HEK293 (cell line): Measurements from ENCODE around the gene RNASET2.
A peak's percentile ranks its signal among the peaks of the same experiment; 100 is the strongest.

Source experiments
- CTCF ChIA-PET: fragments of 350-600 bp; formaldehyde crosslinking; extraction: SDS; loops from one replicate; lab custom pipeline; 2021; ENCODE audit warnings: antibody characterized with exemption; lab: Yijun Ruan, JAX
- POLR2A ChIA-PET: fragments of 300-600 bp; formaldehyde crosslinking; extraction: SDS; loops from one replicate; lab custom pipeline; 2020; ENCODE audit warnings: antibody characterized with exemption, inconsistent platforms; lab: Yijun Ruan, JAX
- H3K27ac ChIP-seq: fragments of 200-500 bp; sonication (Bioruptor generic); 2 replicates; pipeline ENCODE4 v1.5.1; 2014; ENCODE audit warnings: low read depth, low read length, control low read depth, inconsistent platforms; ENCODE audit errors: extremely low read depth
- H3K36me3 ChIP-seq, 2 experiments: fragments of 200-500 bp in 1 of 2; sonication (Bioruptor generic) in 1 of 2; 1 replicate in 1 of 2; 2 replicates in 1 of 2; pipeline ENCODE4 v1.5.1; 2014 to 2017; ENCODE audit warnings: inconsistent platforms in 2 of 2, low read length in 2 of 2; ENCODE audit not compliant: control insufficient read depth in 2 of 2, insufficient read depth in 1 of 2
- H3K4me1 ChIP-seq: fragments of 200-500 bp; sonication (Bioruptor generic); 2 replicates; pipeline ENCODE4 v1.5.1; 2014; ENCODE audit warnings: mild to moderate bottlenecking, low read length, inconsistent platforms; ENCODE audit not compliant: control insufficient read depth, insufficient read depth
- H3K4me3 ChIP-seq: 2 replicates; pipeline ENCODE4 v1.5.1; 2011; ENCODE audit warnings: low read depth, mild to moderate bottlenecking, control low read depth, low read length, moderate library complexity
- H3K9me3 ChIP-seq: fragments of 200-500 bp; sonication (Bioruptor generic); 2 replicates; pipeline ENCODE4 v1.5.1; 2014; ENCODE audit warnings: low read depth, low read length, inconsistent platforms; ENCODE audit not compliant: control insufficient read depth, insufficient read depth
- CTCF ChIP-seq: fragments of 450-650 bp; formaldehyde crosslinking; IDR thresholded peaks from 2 replicates; pipeline ENCODE4 v1.5.1; 2016; ENCODE audit warnings: missing biosample characterization, missing genetic modification characterization
- EGR2 ChIP-seq: fragments of 450-650 bp; formaldehyde crosslinking; IDR thresholded peaks from 2 replicates; pipeline ENCODE4 v1.5.1; 2016; ENCODE audit warnings: low read depth, missing biosample characterization, missing genetic modification characterization
- GLIS1 ChIP-seq: fragments of 450-650 bp; formaldehyde crosslinking; IDR thresholded peaks from 2 replicates; pipeline ENCODE4 v1.5.1; 2016; ENCODE audit warnings: missing biosample characterization, missing genetic modification characterization
- KLF1 ChIP-seq: fragments of 450-650 bp; formaldehyde crosslinking; IDR thresholded peaks from 2 replicates; pipeline ENCODE4 v1.5.1; 2016; ENCODE audit warnings: missing biosample characterization, missing genetic modification characterization
- KLF17 ChIP-seq: fragments of 450-650 bp; formaldehyde crosslinking; IDR thresholded peaks from 2 replicates; pipeline ENCODE4 v1.5.1; 2016; ENCODE audit warnings: missing biosample characterization, missing genetic modification characterization
- MYNN ChIP-seq: fragments of 450-650 bp; formaldehyde crosslinking; IDR thresholded peaks from 2 replicates; pipeline ENCODE4 v1.5.1; 2016; ENCODE audit warnings: missing biosample characterization, missing genetic modification characterization, borderline replicate concordance
- PATZ1 ChIP-seq: fragments of 450-650 bp; formaldehyde crosslinking; IDR thresholded peaks from 2 replicates; pipeline ENCODE4 v1.5.1; 2016; ENCODE audit warnings: missing biosample characterization, missing genetic modification characterization
- YY2 ChIP-seq: fragments of 450-650 bp; formaldehyde crosslinking; IDR thresholded peaks from 2 replicates; pipeline ENCODE4 v1.5.1; 2016; ENCODE audit warnings: missing biosample characterization, missing genetic modification characterization
- ZBTB11 ChIP-seq: fragments of 450-650 bp; formaldehyde crosslinking; conservative IDR thresholded peaks from 2 replicates; pipeline ENCODE4 v1.5.1; 2016; ENCODE audit warnings: low read depth, missing biosample characterization, missing genetic modification characterization
- ZBTB8A ChIP-seq: fragments of 450-650 bp; formaldehyde crosslinking; IDR thresholded peaks from 2 replicates; pipeline ENCODE4 v1.5.1; 2016; ENCODE audit warnings: missing biosample characterization, missing genetic modification characterization
- ZFP3 ChIP-seq: fragments of 450-650 bp; formaldehyde crosslinking; IDR thresholded peaks from 2 replicates; pipeline ENCODE4 v1.5.1; 2016; ENCODE audit warnings: low read depth, missing biosample characterization, missing genetic modification characterization
- ZFP37 ChIP-seq: fragments of 450-650 bp; formaldehyde crosslinking; IDR thresholded peaks from 2 replicates; pipeline ENCODE4 v1.5.1; 2016; ENCODE audit warnings: missing biosample characterization, missing genetic modification characterization
- ZNF155 ChIP-seq: fragments of 450-650 bp; formaldehyde crosslinking; IDR thresholded peaks from 2 replicates; pipeline ENCODE4 v1.5.1; 2016; ENCODE audit warnings: missing biosample characterization, missing genetic modification characterization
- ZNF335 ChIP-seq: fragments of 450-650 bp; formaldehyde crosslinking; conservative IDR thresholded peaks from 2 replicates; pipeline ENCODE4 v1.5.1; 2016; ENCODE audit warnings: missing biosample characterization, missing genetic modification characterization
- ZNF341 ChIP-seq: fragments of 450-650 bp; formaldehyde crosslinking; IDR thresholded peaks from 2 replicates; pipeline ENCODE4; 2016; ENCODE audit warnings: low read depth, missing biosample characterization, missing genetic modification characterization
- ZNF37A ChIP-seq: fragments of 450-650 bp; IDR thresholded peaks from 2 replicates; pipeline ENCODE4 v1.5.1; 2018; ENCODE audit warnings: missing biosample characterization, missing genetic modification characterization
- ZNF513 ChIP-seq: fragments of 450-650 bp; IDR thresholded peaks from 2 replicates; pipeline ENCODE4 v1.5.1; 2018; ENCODE audit warnings: missing biosample characterization, missing genetic modification characterization
- ZNF561 ChIP-seq: fragments of 450-650 bp; IDR thresholded peaks from 2 replicates; pipeline ENCODE4 v1.5.1; 2018; ENCODE audit warnings: missing biosample characterization, missing genetic modification characterization, borderline replicate concordance
- ZSCAN5A ChIP-seq: fragments of 450-650 bp; formaldehyde crosslinking; IDR thresholded peaks from 2 replicates; pipeline ENCODE4 v1.5.1; 2016; ENCODE audit warnings: missing biosample characterization, missing genetic modification characterization
- ZXDB ChIP-seq: fragments of 450-650 bp; formaldehyde crosslinking; IDR thresholded peaks from 2 replicates; pipeline ENCODE4 v1.5.1; 2016; ENCODE audit warnings: missing biosample characterization, missing genetic modification characterization

Gene RNASET2

GRCh38 chr6:166998256-166999144, 42.1 kb upstream of the RNASET2 start:
- Histone ChIP-seq H3K4me1 (peaks cover 5% of the 10 kb centered on the region), H3K27ac (peak overlapping the region; percentile 80), H3K4me3 (peak overlapping the region; percentile 98), H3K36me3 (peaks cover 9 to 61% of the 10 kb centered on the region in 2 experiments; a peak in 2 of 3 replicates), H3K9me3 (no peaks in the 10 kb centered on the region)
- POLR2A ChIA-PET = interaction anchor here (0.6 to 2.6 kb wide), 12 partner anchors 10 to 846 kb away, joined by 3 to 29 read pairs (median 4); partner anchors contain the start of genes RNASET2 and RPS6KA2
- CTCF ChIA-PET = interaction anchor here (0.9 to 1.9 kb wide), 2 partner anchors 9 to 22 kb away, joined by 3 to 6 read pairs; no protein-coding TSS in a partner anchor
- TF ChIP-seq ZNF335 = peak; percentile 96
- peak; percentile 94 for TF ChIP-seq ZXDB (tag by site-specific recombination)
- peak; percentile 77 for TF ChIP-seq EGR2
- TF ChIP-seq KLF1 (tag by site-specific recombination) = peak; percentile 28; the same call in 1 of the 2 replicates
- TF ChIP-seq ZNF513 (tag by site-specific recombination) = 0 out of 2 replicates have a peak, but pooled peaks have one; percentile 15
- 0 out of 2 replicates have a peak, but pooled peaks have one; percentile 35 for TF ChIP-seq GLIS1 (tag by site-specific recombination)
- TF ChIP-seq CTCF = 0 out of 2 replicates have a peak, but pooled peaks have one; percentile 23
- peak; percentile 65; the same call in 1 of the 2 replicates for TF ChIP-seq PATZ1 (tag by site-specific recombination)
- TF ChIP-seq ZNF561 (tag by site-specific recombination) = 0 out of 2 replicates have a peak, but pooled peaks have one; percentile 14
- peak; percentile 57 for TF ChIP-seq ZNF341 (tag by site-specific recombination)
- TF ChIP-seq MYNN (tag by site-specific recombination) = no peak
- peak; percentile 48; the same call in 1 of the 2 replicates for TF ChIP-seq ZBTB11 (tag by site-specific recombination)
- no peak for TF ChIP-seq ZFP3 (tag by site-specific recombination)
- TF ChIP-seq ZNF155 = no peak
- TF ChIP-seq ZNF37A (tag by site-specific recombination) = no peak
- peak; percentile 25; the same call in 1 of the 2 replicates for TF ChIP-seq KLF17 (tag by site-specific recombination)
- TF ChIP-seq ZFP37 (tag by site-specific recombination) = 0 out of 2 replicates have a peak, but pooled peaks have one; percentile 40
- TF ChIP-seq ZSCAN5A (tag by site-specific recombination) = 0 out of 2 replicates have a peak, but pooled peaks have one; percentile 46
- peak; percentile 73 for TF ChIP-seq ZBTB8A (tag by site-specific recombination)
- TF ChIP-seq YY2 (tag by site-specific recombination) = no peak
